Thyroid gland (tissue), 4 donors: ENCODE results near the gene FER1L5. TPM values are rescaled to one million over a fixed set of nuclear protein-coding genes. Genes with fewer than 3 reads are reported as not detected.

ENCODE experiments used
- DNase-seq, 2 donors: peaks; one replicate each; pipeline ENCODE4 v3.0.0-alpha.2; 2019
- H3K27ac ChIP-seq, 3 donors: fragments of 200-600 bp; sonication (generic); 1 replicate in 2 of 3; 2 replicates in 1 of 3; pipeline ENCODE4 v1.5.1; 2016 to 2019; ENCODE audit warnings: mild to moderate bottlenecking in 1 of 3, moderate library complexity in 1 of 3
- H3K27me3 ChIP-seq: fragments of 200-600 bp; sonication (generic); one replicate; pipeline ENCODE4 v1.5.1; 2019
- H3K36me3 ChIP-seq, 2 donors: fragments of 200-600 bp; sonication (generic); one replicate each; pipeline ENCODE4 v1.5.1; 2016 to 2019
- H3K4me1 ChIP-seq, 2 donors: fragments of 200-600 bp; sonication (generic); one replicate each; pipeline ENCODE4 v1.5.1; 2017 to 2019
- H3K4me3 ChIP-seq, 3 donors: fragments of 200-600 bp; sonication (generic); replicated peaks in 1 of 3; 1 replicate in 2 of 3; 2 replicates in 1 of 3; pipeline ENCODE4 v1.5.1; 2016; ENCODE audit warnings: mild to moderate bottlenecking in 1 of 3
- H3K9me3 ChIP-seq: fragments of 200-600 bp; sonication (generic); one replicate; pipeline ENCODE4 v1.5.1; 2017
- POLR2A ChIP-seq, 2 donors: fragments of 450-650 bp; IDR thresholded peaks; one replicate each; pipeline ENCODE4 v1.6.1; 2017; ENCODE audit warnings: antibody characterized with exemption in 2 of 2, mild to moderate bottlenecking in 2 of 2, moderate library complexity in 1 of 2
- WGBS, 2 donors: methylation state at CpG; one replicate each; pipeline ENCODE4 v1.1.5; 2017; 5-methylcytosine and 5-hydroxymethylcytosine counted together
- intact Hi-C: fragments of 100-400 bp; cut with DNase I; formaldehyde crosslinking; loops from one replicate; pipeline ENCODE4 v1.15.1; 2023
- total RNA-seq, 4 donors: library from RNA; depleted of rRNA; stranded (reverse); fragments of >200 nt; gene quantifications; one replicate each; pipeline ENCODE4 v1.2.3, GENCODE V29; 2016
- TF ChIP-seq, protein P1 (sequence below), 6 experiments: fragments of 200-600 bp in 3 of 6; fragments of 450-650 bp in 3 of 6; sonication (generic) in 3 of 6; IDR thresholded peaks; one replicate each; pipeline ENCODE4 v1.5.1; 2016 to 2019; ENCODE audit warnings: antibody characterized with exemption in 6 of 6, mild to moderate bottlenecking in 2 of 6, inconsistent platforms in 1 of 6, moderate library complexity in 1 of 6

The FER1L5 gene
- total RNA-seq, 4 donors from 2014 or later, result 0.11 to 1.5 (median 0.34) TPM

DNA sequence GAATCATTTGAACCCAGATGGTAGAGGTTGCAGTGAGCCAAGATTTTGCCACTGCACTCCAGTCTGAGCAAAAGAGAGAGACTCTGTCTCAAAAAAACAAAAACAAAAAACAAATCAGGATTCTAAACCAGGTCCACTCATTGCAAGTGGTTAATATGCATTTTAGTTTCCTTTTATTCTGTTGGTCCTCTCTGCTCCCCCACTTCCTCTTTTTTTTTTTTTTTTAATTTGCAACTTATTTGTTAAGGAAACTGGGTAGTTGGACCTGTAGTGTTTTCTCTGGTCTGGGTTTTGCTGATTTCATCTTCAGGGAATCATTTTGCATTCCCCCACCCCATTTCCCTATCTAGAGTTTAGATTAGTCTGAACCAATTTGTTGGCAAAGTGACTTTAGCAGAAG lies 14.0 kb downstream of the FER1L5 start:
- no peak overlapping the region for H3K4me3 ChIP-seq
- intact Hi-C loops, result no loop called here
- H3K4me1 ChIP-seq, result no peaks in the 10 kb centered on the region
- TF ChIP-seq POLR2A (IDR thresholded peaks at IDR 0.05), result no peak
- TF ChIP-seq, protein P1, sequence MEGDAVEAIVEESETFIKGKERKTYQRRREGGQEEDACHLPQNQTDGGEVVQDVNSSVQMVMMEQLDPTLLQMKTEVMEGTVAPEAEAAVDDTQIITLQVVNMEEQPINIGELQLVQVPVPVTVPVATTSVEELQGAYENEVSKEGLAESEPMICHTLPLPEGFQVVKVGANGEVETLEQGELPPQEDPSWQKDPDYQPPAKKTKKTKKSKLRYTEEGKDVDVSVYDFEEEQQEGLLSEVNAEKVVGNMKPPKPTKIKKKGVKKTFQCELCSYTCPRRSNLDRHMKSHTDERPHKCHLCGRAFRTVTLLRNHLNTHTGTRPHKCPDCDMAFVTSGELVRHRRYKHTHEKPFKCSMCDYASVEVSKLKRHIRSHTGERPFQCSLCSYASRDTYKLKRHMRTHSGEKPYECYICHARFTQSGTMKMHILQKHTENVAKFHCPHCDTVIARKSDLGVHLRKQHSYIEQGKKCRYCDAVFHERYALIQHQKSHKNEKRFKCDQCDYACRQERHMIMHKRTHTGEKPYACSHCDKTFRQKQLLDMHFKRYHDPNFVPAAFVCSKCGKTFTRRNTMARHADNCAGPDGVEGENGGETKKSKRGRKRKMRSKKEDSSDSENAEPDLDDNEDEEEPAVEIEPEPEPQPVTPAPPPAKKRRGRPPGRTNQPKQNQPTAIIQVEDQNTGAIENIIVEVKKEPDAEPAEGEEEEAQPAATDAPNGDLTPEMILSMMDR (IDR thresholded peaks at IDR 0.05), result no peak
- no peaks in the 10 kb centered on the region for H3K9me3 ChIP-seq
- no peaks in the 10 kb centered on the region for H3K36me3 ChIP-seq
- no peaks in the 10 kb centered on the region for H3K27me3 ChIP-seq
- H3K27ac ChIP-seq, result no peak overlapping the region
- no peak for DNase-seq

GRCh38 chr2:96661324-96661723 lies 18.8 kb downstream of the FER1L5 start:
- 92% methylated on average over 6 of the region's 6 CpGs for WGBS, 2 donors
- TF ChIP-seq, protein P1 (IDR thresholded peaks at IDR 0.05), result no peak
- TF ChIP-seq POLR2A (IDR thresholded peaks at IDR 0.05), result no peak

DNA sequence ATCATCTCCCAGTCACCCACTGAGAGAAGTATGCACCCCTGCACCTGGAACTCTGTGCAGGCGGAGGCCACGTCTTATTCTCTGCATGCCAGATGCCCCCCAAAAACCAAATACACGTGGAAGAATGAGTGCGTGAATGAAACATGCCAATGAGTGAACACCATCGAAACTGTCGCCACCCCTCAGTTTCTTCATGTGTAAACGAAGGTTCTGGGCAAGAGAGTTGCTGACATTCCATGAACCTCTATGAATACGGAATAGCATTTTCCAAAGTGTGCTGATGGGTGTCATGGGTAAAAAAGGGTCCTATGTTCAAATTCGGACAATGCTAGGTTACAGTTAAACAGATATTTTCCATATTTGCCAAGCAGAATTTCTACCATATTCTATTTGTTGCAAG lies 19.8 kb downstream of the FER1L5 start:
- WGBS, 2 donors, result 92 to 93% methylated on average over 9 of the region's 9 CpGs
- TF ChIP-seq, protein P1 (IDR thresholded peaks at IDR 0.05), result no peak
- no peak for TF ChIP-seq POLR2A (IDR thresholded peaks at IDR 0.05)
- H3K27ac ChIP-seq, result no peak overlapping the region

More at GRCh38 chr2:96661324-96661723, 18.8 kb downstream of the FER1L5 start:
- Histone ChIP-seq H3K27ac (no peak overlapping the region), H3K27me3 (no peaks in the 10 kb centered on the region), H3K4me3 (no peak overlapping the region), H3K9me3 (no peaks in the 10 kb centered on the region), H3K4me1 (no peaks in the 10 kb centered on the region), H3K36me3 (no peaks in the 10 kb centered on the region)
- intact Hi-C loops, result no loop called here
- DNase-seq, result no peak

DNA sequence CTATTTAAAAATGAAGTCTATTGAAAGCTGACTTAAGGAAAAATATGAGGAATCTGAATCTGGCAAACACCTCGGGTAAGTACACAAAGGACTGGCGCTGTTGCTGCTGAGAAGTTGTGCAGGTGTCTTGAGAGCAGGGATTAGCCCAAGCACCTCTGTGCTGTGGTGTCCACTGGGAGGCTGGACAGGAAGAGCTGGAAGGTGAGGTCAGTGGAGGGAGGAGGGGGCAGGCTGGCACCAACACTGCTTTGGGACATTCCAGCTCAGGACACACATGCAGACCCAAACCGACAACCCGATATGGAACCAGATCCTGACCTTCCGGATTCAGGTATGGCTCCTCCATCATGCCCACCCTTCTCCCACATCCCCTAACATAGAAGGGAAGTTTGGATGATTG lies 20.6 kb downstream of the FER1L5 start:
- H3K4me3 ChIP-seq, result no peak overlapping the region
- WGBS, 2 donors, result 75 to 77% methylated on average over 5 of the region's 5 CpGs
- no peaks in the 10 kb centered on the region for H3K27me3 ChIP-seq
- H3K9me3 ChIP-seq, result no peaks in the 10 kb centered on the region
- no peaks in the 10 kb centered on the region for H3K36me3 ChIP-seq
- no peak for DNase-seq
- H3K4me1 ChIP-seq, result no peaks in the 10 kb centered on the region
- TF ChIP-seq, protein P1 (IDR thresholded peaks at IDR 0.05), result no peak
- TF ChIP-seq POLR2A (IDR thresholded peaks at IDR 0.05), result no peak
- intact Hi-C loops, result no loop called here
- H3K27ac ChIP-seq, result no peak overlapping the region

More for the DNA sequence above, 19.8 kb downstream of the FER1L5 start:
- intact Hi-C loops, result no loop called here
- Histone ChIP-seq H3K4me3 (no peak overlapping the region), H3K9me3 (no peaks in the 10 kb centered on the region), H3K36me3 (no peaks in the 10 kb centered on the region), H3K27me3 (no peaks in the 10 kb centered on the region), H3K4me1 (no peaks in the 10 kb centered on the region)
- DNase-seq, result no peak

DNA sequence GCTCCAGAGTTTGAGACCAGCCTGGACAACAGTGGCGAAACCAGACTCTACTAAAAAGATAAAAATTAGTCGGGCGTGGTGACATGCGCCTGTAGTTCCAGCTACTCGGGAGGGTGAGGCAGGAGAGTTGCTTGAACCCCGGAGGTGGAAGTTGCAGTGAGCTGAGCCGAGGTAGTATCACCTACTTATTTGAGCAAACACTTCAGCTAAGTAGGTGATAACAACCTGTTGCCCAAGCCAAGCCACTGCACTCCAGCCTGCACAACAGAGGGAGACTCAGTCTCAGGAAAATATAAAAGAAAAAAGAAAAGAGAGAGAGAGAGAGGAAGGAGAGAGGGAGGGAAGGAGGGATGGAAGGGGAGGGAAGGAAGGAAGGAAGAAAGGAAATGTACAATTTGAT lies 21.3 kb downstream of the FER1L5 start:
- Histone ChIP-seq H3K27me3 (no peaks in the 10 kb centered on the region), H3K27ac (no peak overlapping the region), H3K4me1 (no peaks in the 10 kb centered on the region), H3K9me3 (no peaks in the 10 kb centered on the region), H3K4me3 (no peak overlapping the region), H3K36me3 (no peaks in the 10 kb centered on the region)
- intact Hi-C loops, result no loop called here
- no peak for DNase-seq
- WGBS, 2 donors, result 69 to 74% methylated on average over 7 of the region's 7 CpGs
- no peak for TF ChIP-seq POLR2A (IDR thresholded peaks at IDR 0.05)
- TF ChIP-seq, protein P1 (IDR thresholded peaks at IDR 0.05), result no peak
